Common myeloid progenitor, CD34-positive (primary cell): ENCODE data around the gene ATP2B2.
A peak's percentile ranks its signal among the peaks of the same experiment; 100 is the strongest.

ENCODE experiments used
- CTCF ChIA-PET: fragments of 350-600 bp; sonication (Branson Sonifier 250); formaldehyde crosslinking; loops from one replicate; lab custom pipeline; 2021; ENCODE audit warnings: antibody characterized with exemption; lab: Charles Lee
- POLR2A ChIA-PET: fragments of 350-600 bp; sonication (Branson Sonifier 250); formaldehyde crosslinking; loops from one replicate; lab custom pipeline; 2021; ENCODE audit warnings: antibody characterized with exemption; lab: Charles Lee
- DNase-seq, 3 donors: peaks; one replicate each; pipeline versions ENCODE4 v3.0.0 to v3.0.0-alpha.2; 2013
- H3K27ac ChIP-seq, 2 experiments: 1 replicate in 1 of 2; 2 replicates in 1 of 2; pipeline ENCODE4 v1.7.0; 2013; ENCODE audit warnings: inconsistent platforms in 2 of 2, low read length in 2 of 2, mild to moderate bottlenecking in 2 of 2, low read depth in 1 of 2, moderate library complexity in 1 of 2; ENCODE audit not compliant: severe bottlenecking in 2 of 2, insufficient read depth in 1 of 2, poor library complexity in 1 of 2
- H3K27me3 ChIP-seq, 5 experiments: replicated peaks in 2 of 5; 1 replicate in 3 of 5; 2 replicates in 2 of 5; pipeline versions ENCODE4 v1.6.1 to v1.7.0; 2013; ENCODE audit warnings: low read length in 4 of 5, mild to moderate bottlenecking in 2 of 5, moderate library complexity in 2 of 5, inconsistent platforms in 1 of 5; ENCODE audit not compliant: insufficient read depth in 5 of 5, control insufficient read depth in 4 of 5
- H3K36me3 ChIP-seq, 4 experiments: 1 replicate in 2 of 4; 2 replicates in 2 of 4; pipeline versions ENCODE4 v1.6.1 to v1.7.0; 2013; ENCODE audit warnings: low read length in 3 of 4, control low read depth in 1 of 4, mild to moderate bottlenecking in 1 of 4; ENCODE audit not compliant: control insufficient read depth in 4 of 4, insufficient read depth in 4 of 4
- H3K4me1 ChIP-seq, 4 experiments: 1 replicate in 3 of 4; 2 replicates in 1 of 4; pipeline versions ENCODE4 v1.6.1 to v1.7.1; 2013; ENCODE audit warnings: low read length in 3 of 4, mild to moderate bottlenecking in 3 of 4, control low read depth in 1 of 4, inconsistent platforms in 1 of 4, moderate library complexity in 1 of 4; ENCODE audit not compliant: control insufficient read depth in 4 of 4, insufficient read depth in 4 of 4; ENCODE audit errors: control extremely low read depth in 1 of 4
- H3K4me3 ChIP-seq, 7 experiments: 1 replicate in 4 of 7; 2 replicates in 3 of 7; pipeline versions ENCODE4 v1.5.1 to v1.7.0; 2013; ENCODE audit warnings: mild to moderate bottlenecking in 7 of 7, low read length in 6 of 7, moderate library complexity in 6 of 7, inconsistent platforms in 2 of 7, low read depth in 2 of 7, control low read depth in 1 of 7; ENCODE audit not compliant: insufficient read depth in 4 of 7, control insufficient read depth in 1 of 7; ENCODE audit errors: extremely low read depth in 1 of 7
- H3K9me3 ChIP-seq, 5 experiments: 1 replicate in 4 of 5; 2 replicates in 1 of 5; pipeline versions ENCODE4 v1.6.1 to v1.7.1; 2013; ENCODE audit warnings: low read length in 4 of 5, mild to moderate bottlenecking in 2 of 5, inconsistent platforms in 1 of 5, low read depth in 1 of 5, moderate library complexity in 1 of 5; ENCODE audit not compliant: control insufficient read depth in 4 of 5, insufficient read depth in 2 of 5; ENCODE audit errors: control extremely low read depth in 1 of 5
- WGBS: methylation state at CpG from one replicate; pipeline ENCODE4 v1.1.5; 2013; ENCODE audit not compliant: insufficient coverage; 5-methylcytosine and 5-hydroxymethylcytosine counted together

The ATP2B2 gene

DNA sequence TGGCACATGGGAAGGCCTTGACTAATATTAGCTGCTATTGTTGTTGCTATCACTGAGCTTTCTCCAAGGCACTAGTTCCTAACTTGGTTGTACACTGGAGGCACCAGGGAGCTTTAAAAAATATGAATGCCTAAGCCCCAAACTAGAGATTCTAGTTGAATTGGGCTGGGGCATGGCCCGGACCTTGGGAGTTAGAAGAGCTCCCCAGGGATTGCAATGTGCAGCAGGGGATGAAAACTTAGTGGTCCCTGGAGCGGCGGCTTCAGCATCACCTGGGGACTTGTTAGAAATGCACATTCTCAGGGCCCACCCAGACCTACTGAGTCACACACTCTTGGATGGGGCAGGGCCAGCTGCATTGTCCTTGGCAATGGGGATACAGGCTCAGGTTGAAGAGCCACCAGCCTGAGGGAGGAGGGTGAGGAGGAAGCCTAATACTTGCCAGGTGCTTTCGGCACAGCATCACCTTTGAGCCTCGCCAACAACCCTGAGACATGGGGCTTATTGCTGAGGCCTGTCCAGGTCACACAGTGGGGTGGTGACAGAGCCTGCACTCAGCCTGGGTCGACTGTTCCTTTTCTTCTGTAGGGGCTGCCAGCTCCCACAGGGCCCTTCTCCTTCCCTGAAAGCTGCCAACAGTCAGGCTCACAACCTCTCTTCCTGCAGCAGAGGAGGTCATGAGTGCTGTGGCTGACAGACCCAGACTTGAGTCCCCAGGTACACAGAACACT, 84.5 kb downstream of the ATP2B2 start:
- no peak overlapping the region for H3K4me3 ChIP-seq
- POLR2A ChIA-PET: interaction anchor here (0.6 kb wide), 1 partner anchor 1653 kb away, joined by 3 read pairs; no protein-coding TSS in a partner anchor
- H3K4me1 ChIP-seq: peaks cover 0 to 3% (median 0%) of the 10 kb centered on the region in 4 experiments
- H3K9me3 ChIP-seq: no peaks in the 10 kb centered on the region
- H3K36me3 ChIP-seq: no peaks in the 10 kb centered on the region
- peaks cover 0 to 15% (median 0%) of the 10 kb centered on the region in 5 experiments for H3K27me3 ChIP-seq
- H3K27ac ChIP-seq: no peak overlapping the region
- no peak for DNase-seq
- CTCF ChIA-PET: interaction anchor here (7.5 kb wide), 1 partner anchor 318 kb away, joined by 50 read pairs; no protein-coding TSS in a partner anchor
- WGBS: 98% methylated on average over 6 of the region's 6 CpGs

DNA sequence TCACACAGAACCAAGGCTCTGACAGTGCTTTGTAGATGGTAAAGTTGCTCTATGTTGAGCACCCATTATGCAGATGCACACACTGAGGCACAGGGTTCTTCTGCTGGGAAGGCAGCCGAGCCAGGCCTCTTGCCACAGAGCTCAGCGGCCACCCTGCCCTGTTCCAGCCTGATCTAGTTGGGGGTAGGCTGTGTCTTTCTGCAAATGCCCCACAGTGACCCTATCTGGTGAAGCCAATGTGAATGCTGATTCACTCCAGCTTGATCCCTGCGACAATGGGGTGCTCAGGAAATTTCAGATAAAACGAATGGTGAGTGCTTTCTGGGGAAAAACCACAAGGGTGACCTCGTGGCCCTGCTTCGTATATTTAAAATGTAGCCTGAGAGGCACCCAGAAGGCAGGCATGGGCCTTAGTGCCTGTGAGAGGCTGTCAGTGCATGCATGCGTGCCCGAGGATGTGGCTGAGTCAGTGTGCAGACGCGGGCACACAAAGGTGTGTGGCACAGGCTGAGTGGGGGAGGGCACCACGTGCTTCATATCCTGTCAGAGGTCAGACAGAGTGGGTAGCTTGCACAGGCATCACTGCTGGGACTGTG, 85.7 kb downstream of the ATP2B2 start:
- no peaks in the 10 kb centered on the region for H3K9me3 ChIP-seq
- H3K4me3 ChIP-seq: no peak overlapping the region
- peaks cover 0 to 21% (median 0%) of the 10 kb centered on the region in 5 experiments for H3K27me3 ChIP-seq
- no peak for DNase-seq
- no peaks in the 10 kb centered on the region for H3K36me3 ChIP-seq
- 71% methylated on average over 11 of the region's 11 CpGs for WGBS
- no peak overlapping the region for H3K27ac ChIP-seq
- ChIA-PET CTCF (interaction anchor here (0.6 to 7.5 kb wide), 2 partner anchors 319 to 1290 kb away, joined by 3 to 50 read pairs; no protein-coding TSS in a partner anchor), POLR2A (no interaction called here)
- peaks cover 0 to 3% (median 0%) of the 10 kb centered on the region in 4 experiments for H3K4me1 ChIP-seq

DNA sequence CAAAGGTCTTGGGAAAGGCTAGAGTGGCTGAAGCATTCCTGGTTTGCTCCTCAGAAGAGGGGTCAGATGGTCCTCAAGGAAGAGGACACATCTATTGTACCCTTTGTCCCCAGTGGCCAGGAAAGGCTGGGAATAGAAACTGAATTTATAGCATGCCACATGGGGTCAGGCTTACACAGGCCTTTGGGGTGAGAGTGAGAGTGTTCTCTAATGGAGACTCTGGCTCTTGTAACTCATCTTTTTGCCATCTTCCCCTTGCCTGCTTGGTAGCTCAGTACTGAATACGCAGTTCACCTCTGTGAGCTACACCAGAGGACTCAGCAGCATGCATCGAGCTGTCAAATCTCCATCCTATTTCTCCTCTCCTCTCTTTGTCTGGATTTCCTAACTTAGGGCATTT, 87.5 kb downstream of the ATP2B2 start:
- Histone ChIP-seq H3K4me1 (peaks cover 0 to 3% (median 0%) of the 10 kb centered on the region in 4 experiments), H3K27me3 (peaks cover 0 to 21% (median 0%) of the 10 kb centered on the region in 5 experiments), H3K27ac (no peak overlapping the region), H3K36me3 (no peaks in the 10 kb centered on the region), H3K4me3 (no peak overlapping the region), H3K9me3 (no peaks in the 10 kb centered on the region)
- POLR2A ChIA-PET: interaction anchor here (0.7 kb wide), 1 partner anchor 317 kb away, joined by 3 read pairs; no protein-coding TSS in a partner anchor
- CTCF ChIA-PET: interaction anchor here (0.6 to 7.5 kb wide), 15 partner anchors 9 to 338 kb away, joined by 3 to 50 read pairs (median 3); no protein-coding TSS in a partner anchor
- 100% methylated on average over 2 of the region's 2 CpGs for WGBS
- DNase-seq: peak; percentile 25 to 53 (median 50)

DNA sequence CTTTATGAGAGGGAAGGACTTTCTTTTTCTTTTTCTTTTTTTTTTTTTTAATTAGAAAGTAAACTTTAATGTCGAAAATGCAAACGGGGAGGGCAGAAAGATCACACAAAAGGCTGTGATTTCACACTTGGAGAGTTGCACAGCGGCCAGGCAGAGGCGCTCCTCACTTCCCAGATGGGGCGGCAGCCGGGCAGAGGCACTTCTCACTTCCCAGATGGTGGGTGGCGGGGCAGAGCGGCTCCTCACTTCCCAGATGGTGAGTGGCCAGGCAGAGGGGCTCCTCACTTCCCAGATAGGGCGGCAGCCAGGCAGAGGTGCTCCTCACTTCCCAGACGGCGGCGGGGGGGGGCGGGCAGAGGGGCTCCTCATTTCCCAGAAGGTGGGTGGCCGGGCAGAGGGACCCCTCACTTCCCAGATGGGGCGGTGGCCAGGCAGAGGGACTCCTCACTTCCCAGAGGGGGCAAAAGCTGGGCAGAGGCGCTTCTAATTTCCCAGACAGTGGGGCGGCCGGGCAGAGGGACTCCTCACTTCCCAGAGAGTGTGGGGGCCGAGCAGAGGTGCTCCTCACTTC, 88.6 kb downstream of the ATP2B2 start:
- peaks cover 0 to 3% (median 0%) of the 10 kb centered on the region in 4 experiments for H3K4me1 ChIP-seq
- POLR2A ChIA-PET: no interaction called here
- H3K27ac ChIP-seq: no peak overlapping the region
- peaks cover 0 to 21% (median 0%) of the 10 kb centered on the region in 5 experiments for H3K27me3 ChIP-seq
- WGBS: 68% methylated on average over 16 of the region's 19 CpGs
- DNase-seq: no peak
- CTCF ChIA-PET: interaction anchor here (0.7 to 7.5 kb wide), 9 partner anchors 8 to 339 kb away, joined by 3 to 50 read pairs (median 3); no protein-coding TSS in a partner anchor
- H3K4me3 ChIP-seq: no peak overlapping the region
- H3K9me3 ChIP-seq: no peaks in the 10 kb centered on the region
- no peaks in the 10 kb centered on the region for H3K36me3 ChIP-seq

DNA sequence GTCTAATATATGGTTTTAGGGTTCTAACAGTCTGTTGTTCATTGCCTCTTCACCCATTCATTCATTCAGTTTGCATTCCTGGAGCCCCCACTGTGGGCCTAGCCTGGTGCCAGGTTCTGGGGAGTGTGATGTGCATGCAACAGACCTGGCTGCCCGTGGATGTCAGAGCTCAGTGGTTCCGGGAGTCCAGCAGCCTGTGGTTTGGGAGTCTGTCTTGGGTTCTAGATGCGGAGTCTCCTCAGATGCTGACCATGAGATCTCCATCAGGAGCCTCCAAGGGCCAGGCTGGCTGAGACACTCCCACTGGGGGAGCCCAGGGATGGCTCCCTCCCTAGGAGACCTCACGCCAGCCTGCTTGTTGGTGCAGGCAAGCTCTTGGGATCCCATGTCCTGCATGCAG, 92.3 kb downstream of the ATP2B2 start:
- Histone ChIP-seq H3K36me3 (no peaks in the 10 kb centered on the region), H3K9me3 (no peaks in the 10 kb centered on the region), H3K27me3 (peaks cover 0 to 21% (median 0%) of the 10 kb centered on the region in 5 experiments), H3K4me1 (no peaks in the 10 kb centered on the region), H3K4me3 (no peak overlapping the region), H3K27ac (no peak overlapping the region)
- 95% methylated on average over 4 of the region's 4 CpGs for WGBS
- POLR2A ChIA-PET: interaction anchor here (0.6 kb wide), 1 partner anchor 611 kb away, joined by 3 read pairs; no protein-coding TSS in a partner anchor
- CTCF ChIA-PET: no interaction called here
- DNase-seq: no peak

DNA sequence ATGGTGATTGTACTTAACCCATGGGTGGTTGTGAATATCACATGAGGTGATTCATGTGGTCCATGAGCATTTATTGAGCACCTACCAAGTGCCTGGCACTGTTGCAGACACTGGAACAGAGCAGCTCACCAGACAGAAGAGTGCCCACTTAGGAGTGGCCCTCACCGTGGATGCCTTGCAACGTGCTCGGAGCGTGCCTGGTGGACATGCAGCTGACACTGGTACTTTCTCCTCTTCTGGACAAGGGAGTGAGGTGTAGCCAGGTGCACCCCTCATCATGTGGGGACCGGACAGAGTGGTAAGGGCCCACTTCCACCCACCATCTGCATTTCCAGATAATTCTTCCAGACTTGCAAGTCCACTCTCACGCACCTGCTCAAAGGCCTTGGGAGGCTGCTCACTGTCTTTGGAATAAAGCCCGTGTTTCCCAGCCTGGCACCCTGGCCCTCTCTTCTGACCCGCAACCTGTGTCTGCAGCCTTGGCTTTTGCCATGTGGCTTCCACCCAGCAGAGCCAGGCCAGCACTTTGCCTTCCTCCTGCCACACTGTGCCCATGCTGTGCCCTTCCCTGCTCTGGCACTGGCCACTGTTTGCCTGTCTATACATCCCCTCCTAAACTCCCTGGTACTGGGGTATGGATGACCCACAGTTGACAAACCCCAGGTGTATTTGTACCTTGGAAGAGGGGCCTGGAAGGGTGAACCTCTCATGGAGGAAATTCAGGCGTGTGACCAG, 93.6 kb downstream of the ATP2B2 start:
- peaks cover 0 to 14% (median 0%) of the 10 kb centered on the region in 5 experiments for H3K27me3 ChIP-seq
- H3K27ac ChIP-seq: no peak overlapping the region
- no peak overlapping the region for H3K4me3 ChIP-seq
- 94% methylated on average over 9 of the region's 9 CpGs for WGBS
- CTCF ChIA-PET: no interaction called here
- H3K36me3 ChIP-seq: no peaks in the 10 kb centered on the region
- POLR2A ChIA-PET: no interaction called here
- no peaks in the 10 kb centered on the region for H3K9me3 ChIP-seq
- no peaks in the 10 kb centered on the region for H3K4me1 ChIP-seq
- no peak for DNase-seq
